Lower lobe of right lung (tissue), 2 donors: ENCODE data around the gene KIFC1. TPM values are rescaled to one million over a fixed set of nuclear protein-coding genes. Genes with fewer than 3 reads are reported as not detected.
"Not testable (repeated sequence)": the region's sequence is repeated elsewhere in the genome, so short reads cannot be mapped to it uniquely, and the experiment has no call there.

Experiments used
- ATAC-seq, 2 donors: fragments of 200-7000 bp; cut with Tn5 transposase; one replicate each; pipeline ENCODE4 v1.9.1; 2020 to 2022; ENCODE audit warnings: mild to moderate bottlenecking in 2 of 2, moderate library complexity in 2 of 2
- DNase-seq: peaks from one replicate; pipeline ENCODE4 v3.0.0-alpha.2; 2020
- H3K27ac ChIP-seq: fragments of 200-600 bp; one replicate; pipeline ENCODE4 v1.8.0; 2022
- H3K27me3 ChIP-seq: fragments of 200-600 bp; one replicate; pipeline ENCODE4 v1.8.0; 2022; ENCODE audit warnings: low read depth
- H3K36me3 ChIP-seq: fragments of 200-600 bp; one replicate; pipeline ENCODE4 v1.8.0; 2022; ENCODE audit warnings: mild to moderate bottlenecking
- H3K4me1 ChIP-seq: fragments of 200-600 bp; one replicate; pipeline ENCODE4 v1.8.0; 2022
- H3K4me3 ChIP-seq: fragments of 200-600 bp; one replicate; pipeline ENCODE4 v1.8.0; 2022; ENCODE audit warnings: mild to moderate bottlenecking
- H3K9me3 ChIP-seq: fragments of 200-600 bp; one replicate; pipeline ENCODE4 v1.8.0; 2022
- CTCF ChIP-seq: fragments of 200-600 bp; IDR thresholded peaks from one replicate; pipeline ENCODE4 v1.8.0; 2022; ENCODE audit warnings: antibody characterized with exemption, mild to moderate bottlenecking
- intact Hi-C: fragments of 100-400 bp; cut with DNase I; formaldehyde crosslinking; loops from one replicate; pipeline ENCODE4 v1.11.0; 2022
- total RNA-seq: library from RNA; stranded (reverse); fragmentation: NEBNext Ultra II Directional; extraction: Animal tissue kit (Norgen Biotek cat#: 25700); gene quantifications from one replicate; pipeline ENCODE4 v1.2.1, GENCODE V29; 2021
- donor health status: DM: no; HTN: yes; CAD: no; lungs with severe emphysema.

Gene KIFC1
- total RNA-seq, 1 donor from 2014 or later = 2.7 TPM

- no peak overlapping the region for H3K27ac ChIP-seq
- no peak for DNase-seq
- no peak for ATAC-seq
- H3K27me3 ChIP-seq = no peaks in the 10 kb centered on the region
- no peak for TF ChIP-seq CTCF
- H3K9me3 ChIP-seq = no peaks in the 10 kb centered on the region
- no peak overlapping the region for H3K4me3 ChIP-seq
- no peaks in the 10 kb centered on the region for H3K4me1 ChIP-seq
- no peaks in the 10 kb centered on the region for H3K36me3 ChIP-seq
- intact Hi-C loops = no loop called here
Measured at GRCh38 chr6:33356295-33356694, 35.3 kb upstream of the KIFC1 start.

GRCh38 chr6:33357160-33357871, 34.3 kb upstream of the KIFC1 start:
- intact Hi-C loops, H3K36me3 ChIP-seq, H3K27me3 ChIP-seq, H3K9me3 ChIP-seq, H3K4me3 ChIP-seq, H3K4me1 ChIP-seq, DNase-seq: not testable (repeated sequence)
- peak overlapping the region; percentile 3 for H3K27ac ChIP-seq
- ATAC-seq = peak in 1 of 2 donors; percentile 24

- Histone ChIP-seq H3K4me3 (no peak overlapping the region), H3K36me3 (no peaks in the 10 kb centered on the region), H3K4me1 (no peaks in the 10 kb centered on the region), H3K27ac (no peak overlapping the region), H3K9me3 (no peaks in the 10 kb centered on the region), H3K27me3 (no peaks in the 10 kb centered on the region)
- no peak for ATAC-seq
- DNase-seq = no peak
- no peak for TF ChIP-seq CTCF
- intact Hi-C loops = no loop called here
Measured at GRCh38 chr6:33359331-33359730, 32.3 kb upstream of the KIFC1 start.

GRCh38 chr6:33363486-33363885, 28.1 kb upstream of the KIFC1 start:
- H3K4me1 ChIP-seq, DNase-seq, H3K27me3 ChIP-seq, H3K9me3 ChIP-seq, H3K27ac ChIP-seq, H3K4me3 ChIP-seq, H3K36me3 ChIP-seq, ATAC-seq, intact Hi-C loops: not testable (repeated sequence)

- H3K9me3 ChIP-seq, H3K36me3 ChIP-seq, H3K4me3 ChIP-seq, H3K27ac ChIP-seq, H3K27me3 ChIP-seq, intact Hi-C loops, H3K4me1 ChIP-seq: not testable (repeated sequence)
- ATAC-seq = peak; percentile 87 to 92
- DNase-seq = peak; percentile 65
Measured at GRCh38 chr6:33364475-33365205, 27.0 kb upstream of the KIFC1 start.

GRCh38 chr6:33365206-33365971, 26.2 kb upstream of the KIFC1 start:
- peak; percentile 48 to 50 for ATAC-seq

GRCh38 chr6:33367009-33367714, 24.5 kb upstream of the KIFC1 start:
- Histone ChIP-seq H3K4me1 (no peaks in the 10 kb centered on the region), H3K36me3 (no peaks in the 10 kb centered on the region), H3K9me3 (no peaks in the 10 kb centered on the region), H3K27ac (no peak overlapping the region), H3K27me3 (no peaks in the 10 kb centered on the region), H3K4me3 (no peak overlapping the region)
- peak in 1 of 2 donors; percentile 40 for ATAC-seq
- no peak for TF ChIP-seq CTCF
- DNase-seq = no peak
- intact Hi-C loops = no loop called here

More at GRCh38 chr6:33365206-33365971, 26.2 kb upstream of the KIFC1 start:
- H3K27me3 ChIP-seq, H3K4me1 ChIP-seq, H3K27ac ChIP-seq, H3K9me3 ChIP-seq, DNase-seq, H3K36me3 ChIP-seq, intact Hi-C loops, H3K4me3 ChIP-seq: not testable (repeated sequence)

- H3K27me3 ChIP-seq, intact Hi-C loops, H3K9me3 ChIP-seq, ATAC-seq, H3K4me1 ChIP-seq, H3K36me3 ChIP-seq, H3K27ac ChIP-seq, DNase-seq, H3K4me3 ChIP-seq: not testable (repeated sequence)
Measured at GRCh38 chr6:33367715-33368025, 24.0 kb upstream of the KIFC1 start.

- DNase-seq, ATAC-seq, H3K36me3 ChIP-seq, H3K4me3 ChIP-seq, H3K27ac ChIP-seq, H3K9me3 ChIP-seq, intact Hi-C loops, H3K27me3 ChIP-seq: not testable (repeated sequence)
- H3K4me1 ChIP-seq = peaks cover 28% of the 10 kb centered on the region
Measured at GRCh38 chr6:33371901-33372300, 19.7 kb upstream of the KIFC1 start.
